Measurements from ENCODE around the gene OR2L3.

- TF ChIP-seq CTCF (IDR thresholded peaks at IDR 0.05) (no peak), POLR2A (IDR thresholded peaks at IDR 0.05) (no peak)
These were observed 8.0 kb downstream of the OR2L3 start for GRCh38 chr1:248054671-248055070.

Data from uterus (tissue), 2 donors.